GM23248 (cell line): ENCODE results near the gene NT5C1B. TPM values are rescaled to one million over a fixed set of nuclear protein-coding genes. Genes with fewer than 3 reads are reported as not detected.

ENCODE experiments used
- DNase-seq: peaks from one replicate; pipeline ENCODE4 v3.0.0-alpha.2; 2015
- H2AFZ ChIP-seq: fragments of 200-600 bp; sonication (generic); 2 replicates; pipeline ENCODE4 v1.6.1; 2016; ENCODE audit warnings: antibody characterized with exemption
- H3F3A ChIP-seq: fragments of 200-600 bp; sonication (generic); 2 replicates; pipeline ENCODE4 v1.6.1; 2016; ENCODE audit warnings: mild to moderate bottlenecking, antibody characterized with exemption, mixed run types; ENCODE audit not compliant: insufficient read depth
- H3K27ac ChIP-seq: fragments of 200-600 bp; sonication (generic); 2 replicates; pipeline ENCODE4 v1.5.1; 2016; ENCODE audit warnings: mild to moderate bottlenecking
- H3K27me3 ChIP-seq: fragments of 200-600 bp; sonication (generic); replicated peaks from 2 replicates; pipeline ENCODE4 v1.6.1; 2016; ENCODE audit warnings: mild to moderate bottlenecking; ENCODE audit not compliant: insufficient read depth
- H3K36me3 ChIP-seq: fragments of 200-600 bp; sonication (generic); 2 replicates; pipeline ENCODE4 v1.6.1; 2016; ENCODE audit warnings: low read depth, mild to moderate bottlenecking
- H3K4me1 ChIP-seq: fragments of 200-600 bp; sonication (generic); 2 replicates; pipeline ENCODE4 v1.6.1; 2016; ENCODE audit warnings: mild to moderate bottlenecking; ENCODE audit not compliant: insufficient read depth
- H3K4me2 ChIP-seq: fragments of 200-600 bp; sonication (generic); one replicate; pipeline ENCODE4 v1.6.1; 2016; ENCODE audit warnings: mild to moderate bottlenecking; ENCODE audit not compliant: unreplicated experiment
- H3K4me3 ChIP-seq: fragments of 200-600 bp; sonication (generic); 2 replicates; pipeline ENCODE4 v1.5.1; 2016; ENCODE audit warnings: mild to moderate bottlenecking
- H3K79me2 ChIP-seq: fragments of 200-600 bp; sonication (generic); 2 replicates; pipeline ENCODE4 v1.6.1; 2016; ENCODE audit warnings: mild to moderate bottlenecking; ENCODE audit not compliant: insufficient read depth
- H3K9ac ChIP-seq: fragments of 200-600 bp; sonication (generic); 2 replicates; pipeline ENCODE4 v1.6.1; 2016; ENCODE audit warnings: mild to moderate bottlenecking
- H3K9me2 ChIP-seq: fragments of 200-600 bp; sonication (generic); 2 replicates; pipeline ENCODE4 v1.6.1; 2016; ENCODE audit warnings: mixed run types, mild to moderate bottlenecking, moderate library complexity; ENCODE audit not compliant: insufficient read depth
- H3K9me3 ChIP-seq: fragments of 200-600 bp; sonication (generic); one replicate; pipeline ENCODE4 v1.6.1; 2017; ENCODE audit warnings: low read depth
- H4K20me1 ChIP-seq: fragments of 200-600 bp; sonication (generic); 2 replicates; pipeline ENCODE4 v1.6.0; 2016; ENCODE audit not compliant: insufficient read depth
- EZH2 ChIP-seq: fragments of 200-600 bp; sonication (generic); IDR thresholded peaks from 2 replicates; pipeline ENCODE4 v1.6.1; 2018; ENCODE audit warnings: antibody characterized with exemption, mild to moderate bottlenecking; ENCODE audit not compliant: insufficient read depth, poor library complexity, severe bottlenecking
- EZH2phosphoT487 ChIP-seq: fragments of 200-600 bp; sonication (generic); IDR thresholded peaks from 2 replicates; pipeline ENCODE4 v1.6.1; 2018; ENCODE audit warnings: antibody characterized with exemption, moderate library complexity, mild to moderate bottlenecking, low read depth; ENCODE audit not compliant: insufficient read depth
- WGBS, 2 experiments: methylation state at CpG; one replicate each; pipeline ENCODE4 v1.1.6; 2015 to 2017; ENCODE audit warnings: low lambda C conversion rate in 2 of 2, low coverage in 1 of 2; ENCODE audit errors: missing lambda C conversion rate in 2 of 2; 5-methylcytosine and 5-hydroxymethylcytosine counted together
- in situ Hi-C: fragments of 300-500 bp; cut with MboI; formaldehyde crosslinking; loops from 2 replicates; pipeline ENCODE4 v1.15.0; 2020
- polyA plus RNA-seq: library from polyadenylated mRNA; unstranded; fragments of >200 nt; fragmentation: Nextera tagmentation; extraction: Ambion mirVana; gene quantifications from 2 replicates; pipeline ENCODE4 v1.2.1, GENCODE V29; 2016
- total RNA-seq: library from RNA; depleted of rRNA; stranded (reverse); fragments of >200 nt; shearing (Covaris generic); gene quantifications from 2 replicates; pipeline ENCODE4 v1.2.3, GENCODE V29; 2014

Gene NT5C1B
- total and polyA plus RNA-seq, 2 experiments from 2014 or later, result 0.88 TPM; not detected in 1

GRCh38 chr2:18551169-18551568 is 38.2 kb downstream of the NT5C1B start:
- H3K79me2 ChIP-seq, result peaks cover 5% of the 10 kb centered on the region
- no peaks in the 10 kb centered on the region; the same call in 1 of the 2 replicates for H3K9me2 ChIP-seq
- TF ChIP-seq EZH2phosphoT487 (no peak), EZH2 (no peak)
- H3K4me1 ChIP-seq, result peaks cover 32% of the 10 kb centered on the region
- H3K4me3 ChIP-seq, result no peak overlapping the region
- H4K20me1 ChIP-seq, result no peaks in the 10 kb centered on the region
- no peaks in the 10 kb centered on the region for H3K27me3 ChIP-seq
- no peaks in the 10 kb centered on the region for H3K9me3 ChIP-seq
- no peak for DNase-seq
- in situ Hi-C loops, result no loop called here
- WGBS, 2 experiments, result 10 to 15% methylated on average over 1 of the region's 1 CpG
- peaks cover 10% of the 10 kb centered on the region; the same call in 1 of the 2 replicates for H3K36me3 ChIP-seq
- H3K4me2 ChIP-seq, result no peak overlapping the region
- H3F3A ChIP-seq, result peaks cover 14% of the 10 kb centered on the region; the same call in 1 of the 2 replicates
- H3K9ac ChIP-seq, result no peak overlapping the region
- no peak overlapping the region for H2AFZ ChIP-seq
- no peak overlapping the region for H3K27ac ChIP-seq

GRCh38 chr2:18550433-18550832 is 38.9 kb downstream of the NT5C1B start:
- Histone ChIP-seq H2AFZ (no peak overlapping the region), H3K9me3 (no peaks in the 10 kb centered on the region), H3K9ac (no peak overlapping the region), H3K79me2 (no peaks in the 10 kb centered on the region; the same call in 1 of the 2 replicates), H3K36me3 (peaks cover 9% of the 10 kb centered on the region; the same call in 1 of the 2 replicates), H3K27ac (no peak overlapping the region), H3K9me2 (no peaks in the 10 kb centered on the region; the same call in 1 of the 2 replicates), H3K27me3 (no peaks in the 10 kb centered on the region), H3K4me1 (peaks cover 38% of the 10 kb centered on the region), H3F3A (peaks cover 14% of the 10 kb centered on the region; the same call in 1 of the 2 replicates), H3K4me2 (no peak overlapping the region), H3K4me3 (no peak overlapping the region), H4K20me1 (no peaks in the 10 kb centered on the region)
- in situ Hi-C loops, result no loop called here
- 68 to 80% methylated on average over 2 of the region's 2 CpGs for WGBS, 2 experiments
- no peak for TF ChIP-seq EZH2phosphoT487
- no peak for TF ChIP-seq EZH2
- no peak for DNase-seq

- no peak overlapping the region for H3K4me3 ChIP-seq
- H3K36me3 ChIP-seq, result no peaks in the 10 kb centered on the region
- WGBS, 2 experiments, result 71 to 72% methylated on average over 2 of the region's 2 CpGs
- TF ChIP-seq EZH2phosphoT487 (no peak), EZH2 (no peak)
- H3K4me2 ChIP-seq, result no peak overlapping the region
- H3F3A ChIP-seq, result peaks cover 21% of the 10 kb centered on the region; the same call in 1 of the 2 replicates
- peaks cover 41% of the 10 kb centered on the region for H3K4me1 ChIP-seq
- no peak for DNase-seq
- in situ Hi-C loops, result no loop called here
- H2AFZ ChIP-seq, result no peak overlapping the region
- no peaks in the 10 kb centered on the region for H3K27me3 ChIP-seq
- no peaks in the 10 kb centered on the region for H3K9me3 ChIP-seq
- H4K20me1 ChIP-seq, result no peaks in the 10 kb centered on the region
- H3K27ac ChIP-seq, result no peak overlapping the region
- H3K9me2 ChIP-seq, result no peaks in the 10 kb centered on the region; the same call in 1 of the 2 replicates
- no peak overlapping the region for H3K9ac ChIP-seq
- H3K79me2 ChIP-seq, result no peaks in the 10 kb centered on the region; the same call in 1 of the 2 replicates
These were observed 40.3 kb downstream of the NT5C1B start for GRCh38 chr2:18549083-18549482.

GRCh38 chr2:18548621-18549020 is 40.7 kb downstream of the NT5C1B start:
- Histone ChIP-seq H3K9me2 (no peaks in the 10 kb centered on the region; the same call in 1 of the 2 replicates), H3K4me2 (no peak overlapping the region), H3K9ac (no peak overlapping the region), H4K20me1 (no peaks in the 10 kb centered on the region), H3K4me3 (no peak overlapping the region), H3F3A (peaks cover 20% of the 10 kb centered on the region; the same call in 1 of the 2 replicates), H3K4me1 (peaks cover 41% of the 10 kb centered on the region), H3K9me3 (no peaks in the 10 kb centered on the region), H3K27me3 (no peaks in the 10 kb centered on the region), H3K36me3 (no peaks in the 10 kb centered on the region), H3K79me2 (no peaks in the 10 kb centered on the region), H3K27ac (no peak overlapping the region), H2AFZ (no peak overlapping the region)
- TF ChIP-seq EZH2 (no peak), EZH2phosphoT487 (no peak)
- no peak for DNase-seq
- WGBS, 2 experiments, result 69 to 71% methylated on average over 1 of the region's 1 CpG
- in situ Hi-C loops, result no loop called here

GRCh38 chr2:18546567-18546966 is 42.8 kb downstream of the NT5C1B start:
- H3K9me3 ChIP-seq, result no peaks in the 10 kb centered on the region
- WGBS, 2 experiments, result 86% methylated on average over 2 of the region's 2 CpGs
- H3F3A ChIP-seq, result peaks cover 8% of the 10 kb centered on the region; the same call in 1 of the 2 replicates
- no peak overlapping the region for H3K4me2 ChIP-seq
- DNase-seq, result no peak
- in situ Hi-C loops, result no loop called here
- H3K4me3 ChIP-seq, result no peak overlapping the region
- peak overlapping the region; percentile 14; the same call in 1 of the 2 replicates for H2AFZ ChIP-seq
- no peaks in the 10 kb centered on the region for H3K27me3 ChIP-seq
- H3K4me1 ChIP-seq, result peaks cover 25% of the 10 kb centered on the region; the same call in 1 of the 2 replicates
- H3K79me2 ChIP-seq, result no peaks in the 10 kb centered on the region
- H3K9ac ChIP-seq, result no peak overlapping the region
- no peaks in the 10 kb centered on the region for H4K20me1 ChIP-seq
- no peaks in the 10 kb centered on the region for H3K36me3 ChIP-seq
- no peaks in the 10 kb centered on the region; the same call in 1 of the 2 replicates for H3K9me2 ChIP-seq
- TF ChIP-seq EZH2phosphoT487, result no peak
- TF ChIP-seq EZH2, result no peak
- no peak overlapping the region for H3K27ac ChIP-seq
